ENCODE data around the gene PRRG1.
"Not testable (repeated sequence)": the region's sequence is repeated elsewhere in the genome, so short reads cannot be mapped to it uniquely, and the experiment has no call there.

The PRRG1 gene

DNA sequence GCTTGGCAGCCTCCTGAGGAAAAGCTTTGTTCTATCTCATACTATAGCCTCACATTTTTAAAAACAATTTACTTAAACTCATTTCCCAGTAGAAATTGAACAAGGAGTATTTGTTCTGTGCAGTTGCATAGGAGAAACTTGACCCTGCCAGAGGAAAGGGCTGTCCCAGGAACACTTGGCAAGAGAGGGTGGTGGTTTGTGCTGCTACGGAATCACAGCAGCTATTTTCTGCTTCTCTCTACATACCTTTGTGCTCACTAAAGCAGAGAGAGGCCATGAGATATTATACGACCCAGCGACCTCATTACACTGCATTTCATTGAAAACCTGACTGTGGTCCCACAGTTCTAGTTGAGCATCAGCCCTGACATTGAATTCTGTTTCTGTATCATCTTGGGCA lies 139.2 kb downstream of the PRRG1 start:
- no peak overlapping the region for H3K27ac ChIP-seq
- no peaks in the 10 kb centered on the region for H3K9me3 ChIP-seq (ENCODE audit: low read depth, low read length)
- DNase-seq (ENCODE audit: low read depth, low spot score): no peak
- no peak for TF ChIP-seq FOXP2 (optimal IDR thresholded peaks at IDR 0.05; ENCODE audit: control extremely low read depth, extremely low read length, insufficient read depth)
- no peak for TF ChIP-seq POLR2AphosphoS5 (IDR thresholded peaks at IDR 0.05; ENCODE audit: borderline replicate concordance, low read depth, low read length)
- no peak for TF ChIP-seq EZH2 (IDR thresholded peaks at IDR 0.05)
- H3K4me3 ChIP-seq: no peak overlapping the region
- H3K9ac ChIP-seq (ENCODE audit: insufficient read length): no peak overlapping the region
- no peaks in the 10 kb centered on the region for H3K36me3 ChIP-seq (ENCODE audit: insufficient read depth, low read length)

DNA sequence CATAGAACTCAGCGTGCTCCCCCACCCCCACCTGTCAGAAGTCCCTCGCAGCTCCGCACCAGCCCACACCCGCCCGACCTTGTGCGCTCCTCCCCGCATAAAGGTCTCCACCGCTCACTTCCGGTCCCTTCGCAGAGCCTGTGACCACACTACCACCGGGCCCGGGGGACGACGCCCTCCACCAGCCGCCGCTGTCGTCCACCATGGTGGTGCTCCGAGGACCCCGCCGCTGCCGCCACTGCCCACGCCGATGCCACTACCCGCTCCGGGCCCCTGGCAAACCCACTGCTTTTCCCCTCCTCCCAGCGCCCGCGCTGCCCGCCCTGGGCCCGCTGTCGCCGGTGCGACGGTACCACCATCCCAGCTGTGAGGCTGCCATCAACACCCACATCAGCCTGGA lies 142.5 kb downstream of the PRRG1 start:
- H3K4me3 ChIP-seq: no peak overlapping the region
- no peak for DNase-seq (ENCODE audit: low read depth, low spot score)
- TF ChIP-seq EZH2 (IDR thresholded peaks at IDR 0.05) (no peak), POLR2AphosphoS5 (IDR thresholded peaks at IDR 0.05; ENCODE audit: borderline replicate concordance, low read depth, low read length) (no peak), FOXP2 (optimal IDR thresholded peaks at IDR 0.05; ENCODE audit: control extremely low read depth, extremely low read length, insufficient read depth) (no peak)

DNA sequence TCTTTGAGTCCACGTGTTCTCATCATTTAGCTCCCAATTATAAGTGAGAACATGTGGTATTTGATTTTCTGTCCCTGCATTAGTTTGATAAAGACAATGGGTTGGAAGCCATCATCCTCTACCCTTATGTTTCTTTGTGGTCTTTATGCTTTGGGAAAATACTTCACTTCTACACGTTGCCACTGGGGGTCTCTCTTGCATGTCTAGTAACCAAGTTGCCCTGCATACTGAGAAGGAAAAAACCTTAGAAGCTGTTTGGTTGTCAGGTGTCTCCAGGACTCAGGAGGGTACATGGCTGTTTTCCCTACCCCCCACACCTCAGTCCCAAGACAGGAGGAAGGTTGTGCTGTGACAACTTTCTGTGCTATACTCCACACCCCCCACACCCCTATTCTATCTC lies 146.6 kb downstream of the PRRG1 start:
- H3K9me3 ChIP-seq (ENCODE audit: low read depth, low read length); H3K4me3 ChIP-seq; H3K9ac ChIP-seq (ENCODE audit: insufficient read length); DNase-seq (ENCODE audit: low read depth, low spot score); H3K36me3 ChIP-seq (ENCODE audit: insufficient read depth, low read length); H3K27ac ChIP-seq: not testable (repeated sequence)

More for the DNA sequence above, 142.5 kb downstream of the PRRG1 start:
- H3K9me3 ChIP-seq (ENCODE audit: low read depth, low read length): no peaks in the 10 kb centered on the region
- no peak overlapping the region for H3K9ac ChIP-seq (ENCODE audit: insufficient read length)
- H3K27ac ChIP-seq: no peak overlapping the region
- H3K36me3 ChIP-seq (ENCODE audit: insufficient read depth, low read length): no peaks in the 10 kb centered on the region

DNA sequence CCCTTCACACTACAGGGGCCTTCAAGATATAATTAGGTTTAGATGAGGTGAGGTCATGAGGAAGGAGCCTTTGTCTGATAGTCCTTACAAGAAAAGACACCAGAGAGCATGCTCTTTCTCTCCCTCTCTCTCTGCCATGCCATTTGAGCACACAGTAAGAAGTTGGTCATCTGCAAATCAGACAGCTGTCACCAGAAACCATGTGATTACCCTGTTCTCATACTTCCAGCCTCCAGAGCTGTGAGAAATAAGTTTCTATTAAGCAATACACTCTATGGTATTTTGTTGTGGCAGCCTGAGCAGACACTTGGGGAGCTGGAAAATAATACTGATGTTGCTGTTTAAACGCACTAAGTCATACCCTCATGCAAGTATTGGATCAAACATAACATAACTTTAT lies 148.0 kb downstream of the PRRG1 start:
- H3K9me3 ChIP-seq (ENCODE audit: low read depth, low read length); H3K9ac ChIP-seq (ENCODE audit: insufficient read length); H3K4me3 ChIP-seq; H3K27ac ChIP-seq; H3K36me3 ChIP-seq (ENCODE audit: insufficient read depth, low read length); DNase-seq (ENCODE audit: low read depth, low spot score): not testable (repeated sequence)

DNA sequence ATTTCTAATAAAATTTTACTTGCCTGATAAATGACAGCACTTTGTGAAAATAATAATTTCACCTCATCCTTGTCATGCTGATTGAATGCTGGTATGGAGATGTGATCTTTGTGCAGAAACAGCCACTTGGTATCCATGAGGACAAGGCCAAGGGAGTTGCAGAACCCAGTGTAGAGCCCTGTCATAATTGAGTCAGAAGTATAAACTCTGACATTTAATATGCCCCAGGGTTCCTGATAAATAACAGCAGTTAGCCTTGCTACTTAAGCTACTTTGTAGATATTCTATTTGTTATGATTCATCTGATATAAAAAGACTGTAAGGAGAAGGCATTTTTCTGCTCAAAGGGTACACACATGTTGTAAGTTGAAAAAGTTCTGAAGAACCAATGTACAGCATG lies 149.2 kb downstream of the PRRG1 start:
- not testable (repeated sequence) for H3K9ac ChIP-seq (ENCODE audit: insufficient read length); H3K27ac ChIP-seq; H3K36me3 ChIP-seq (ENCODE audit: insufficient read depth, low read length); DNase-seq (ENCODE audit: low read depth, low spot score); H3K9me3 ChIP-seq (ENCODE audit: low read depth, low read length); H3K4me3 ChIP-seq

DNA sequence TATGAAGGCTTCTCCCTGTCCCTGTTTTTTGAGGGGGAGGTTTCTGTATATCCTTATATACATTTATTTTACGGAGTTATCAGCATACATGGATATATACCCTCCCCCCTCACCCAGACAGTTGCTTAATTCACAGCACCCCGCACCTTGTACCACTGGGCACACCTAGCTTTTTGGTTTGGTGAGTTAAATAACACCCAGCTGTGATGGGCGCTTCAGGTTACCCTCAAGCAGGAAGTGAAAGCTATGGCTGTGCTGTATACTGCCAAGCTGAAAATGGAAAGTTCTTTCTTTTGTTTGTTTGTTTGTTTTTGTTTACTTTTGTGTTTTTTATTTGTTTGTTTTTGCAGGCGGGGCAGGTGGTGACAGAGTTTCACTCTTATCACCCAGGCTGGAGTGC lies 150.5 kb downstream of the PRRG1 start:
- H3K4me3 ChIP-seq; H3K9ac ChIP-seq (ENCODE audit: insufficient read length); DNase-seq (ENCODE audit: low read depth, low spot score); H3K27ac ChIP-seq; H3K36me3 ChIP-seq (ENCODE audit: insufficient read depth, low read length); H3K9me3 ChIP-seq (ENCODE audit: low read depth, low read length): not testable (repeated sequence)

DNA sequence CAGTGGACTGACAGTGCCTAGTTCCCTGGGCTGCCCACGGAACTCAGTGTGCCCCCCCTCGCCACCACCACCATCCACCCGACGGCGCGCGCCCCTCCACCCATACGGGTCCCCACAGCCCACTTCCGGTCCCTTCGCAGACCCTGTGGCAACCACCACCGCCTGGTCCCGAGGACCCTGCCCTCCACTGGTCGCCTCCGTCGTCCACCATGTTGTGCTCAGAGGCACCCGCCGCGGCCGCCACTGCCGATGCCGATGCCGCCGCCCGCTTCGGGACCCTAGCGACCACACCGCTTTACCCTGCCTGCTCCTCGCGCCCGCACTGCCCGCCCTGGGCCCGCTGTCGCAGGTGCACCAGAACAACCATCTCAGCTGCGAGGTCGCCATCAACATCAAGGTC lies 155.8 kb downstream of the PRRG1 start:
- no peak for TF ChIP-seq FOXP2 (optimal IDR thresholded peaks at IDR 0.05; ENCODE audit: control extremely low read depth, extremely low read length, insufficient read depth)
- TF ChIP-seq EZH2 (IDR thresholded peaks at IDR 0.05): no peak
- no peak for TF ChIP-seq POLR2AphosphoS5 (IDR thresholded peaks at IDR 0.05; ENCODE audit: borderline replicate concordance, low read depth, low read length)
- H3K36me3 ChIP-seq (ENCODE audit: insufficient read depth, low read length): no peaks in the 10 kb centered on the region
- H3K9ac ChIP-seq (ENCODE audit: insufficient read length): no peak overlapping the region
- H3K9me3 ChIP-seq (ENCODE audit: low read depth, low read length): no peaks in the 10 kb centered on the region
- no peak overlapping the region for H3K4me3 ChIP-seq
- H3K27ac ChIP-seq: no peak overlapping the region
- no peak for DNase-seq (ENCODE audit: low read depth, low spot score)

Data from SK-N-MC (cell line).